ENCODE results near the gene UMODL1. TPM values are rescaled to one million over a fixed set of nuclear protein-coding genes. Genes with fewer than 3 reads are reported as not detected.

Gene UMODL1
- total and polyA plus RNA-seq, 10 of the 15 experiments (the other 5 are each of a cell fraction or from before 2014, with no cell fraction given), result 0.01 to 0.11 (median 0.03) TPM; not detected in 5

GRCh38 chr21:42165901-42166300, 94.8 kb downstream of the UMODL1 start (continued):
- TF ChIP-seq BCLAF1 (IDR thresholded peaks at IDR 0.05), result no peak
- TF ChIP-seq ZNF24 (IDR thresholded peaks at IDR 0.05), result no peak
- no peak for TF ChIP-seq KDM1A (IDR thresholded peaks at IDR 0.05; ENCODE audit: borderline replicate concordance)
- TF ChIP-seq BRCA1 (IDR thresholded peaks at IDR 0.05; ENCODE audit: low read depth, low read length), result no peak

GRCh38 chr21:42169758-42170157, 98.6 kb downstream of the UMODL1 start:
- no peaks in the 10 kb centered on the region for H3K79me2 ChIP-seq (ENCODE audit: control insufficient read depth, insufficient read depth, low read length)
- H3K9me3 ChIP-seq (replicated peaks; ENCODE audit: control insufficient read depth, insufficient read depth, low read length), result no peaks in the 10 kb centered on the region; the same call in 2 of the 3 replicates
- ChIA-PET SMC1A (ENCODE audit: uncharacterized antibody, unreplicated experiment) (interaction anchor here (1.1 to 2.3 kb wide), 3 partner anchors 68 to 89 kb away, joined by 3 to 8 read pairs (median 4); no protein-coding TSS in a partner anchor), POLR2A (no interaction called here), RAD21 (ENCODE audit: unreplicated experiment) (interaction anchor here (2.4 kb wide), 1 partner anchor 51 kb away, joined by 10 read pairs; no protein-coding TSS in a partner anchor), CTCF (interaction anchor here (0.9 to 2.2 kb wide), 3 partner anchors 25 to 89 kb away, joined by 3 to 12 read pairs (median 3); partner anchors contain the start of gene ABCG1)
- no peak for FAIRE-seq
- H3K27me3 ChIP-seq (replicated peaks in 1 of 2; ENCODE audit: control insufficient read depth in 2 of 2, insufficient read depth in 2 of 2, low read length in 1 of 2), result 0 out of 4 replicates have a peak, but pooled peaks cover 0 to 2% of the 10 kb centered on the region in 2 experiments
- no peak for DNase-seq (ENCODE audit: low read depth, low spot score)
- H3K4me2 ChIP-seq (ENCODE audit: control insufficient read depth, insufficient read depth), result no peak overlapping the region
- H3K36me3 ChIP-seq (ENCODE audit: control insufficient read depth in 2 of 2, insufficient read depth in 2 of 2, low read length in 1 of 2), result no peaks in the 10 kb centered on the region
- no peaks in the 10 kb centered on the region for H4K20me1 ChIP-seq (ENCODE audit: control insufficient read depth, insufficient read depth)
- no peak for ATAC-seq
- no peak overlapping the region for H3K9ac ChIP-seq (ENCODE audit: control insufficient read depth, insufficient read depth, low read length)
- H3K4me1 ChIP-seq (ENCODE audit: control insufficient read depth, insufficient read depth, low read length), result no peaks in the 10 kb centered on the region
- no peak overlapping the region for H3K4me3 ChIP-seq
- no peak overlapping the region for H3K27ac ChIP-seq (ENCODE audit: control insufficient read depth, insufficient read depth)
- H2AFZ ChIP-seq (ENCODE audit: control insufficient read depth, low read depth, low read length), result no peak overlapping the region
- intact Hi-C loops (cut with micrococcal nuclease; ENCODE audit: unreplicated experiment), result no loop called here
- in situ Hi-C loops (cut with MboI), result loop anchor here (5.0 kb wide), 1 partner anchor 83 kb away; no protein-coding TSS in a partner anchor
- BruUV-seq (replicated peaks), result no TSS peak
- TF ChIP-seq RBBP5 (conservative IDR thresholded peaks at IDR 0.05), result no peak
- TF ChIP-seq MLLT1 (IDR thresholded peaks at IDR 0.05), result no peak
- TF ChIP-seq POLR2AphosphoS5 (IDR thresholded peaks at IDR 0.05; ENCODE audit: low read length), result no peak
- TF ChIP-seq EED (IDR thresholded peaks at IDR 0.05; ENCODE audit: low read depth), result no peak
- TF ChIP-seq IRF5 (IDR thresholded peaks at IDR 0.05; ENCODE audit: borderline replicate concordance), result no peak
- TF ChIP-seq HDGF (IDR thresholded peaks at IDR 0.05), result no peak
- no peak for TF ChIP-seq ASH2L (IDR thresholded peaks at IDR 0.05; ENCODE audit: borderline replicate concordance, low read depth)
- no peak for TF ChIP-seq SMAD1 (IDR thresholded peaks at IDR 0.05; ENCODE audit: low read depth, partially characterized antibody)
- TF ChIP-seq ZNF622 (IDR thresholded peaks at IDR 0.05), result no peak
- TF ChIP-seq POLR2AphosphoS2 (IDR thresholded peaks at IDR 0.05; ENCODE audit: low read depth, low read length), result no peak
- no peak for TF ChIP-seq RFX5 (IDR thresholded peaks at IDR 0.05; ENCODE audit: low read depth, low read length)
- TF ChIP-seq RELA (IDR thresholded peaks at IDR 0.05; ENCODE audit: borderline replicate concordance, partially characterized antibody), result no peak
- no peak for TF ChIP-seq MEF2B (IDR thresholded peaks at IDR 0.05; ENCODE audit: partially characterized antibody, poor library complexity, severe bottlenecking)

Data from GM12878 (cell line).